Colonic mucosa (tissue), 4 donors: ENCODE measurements around the gene BMAL1. TPM values are rescaled to one million over a fixed set of nuclear protein-coding genes. Genes with fewer than 3 reads are reported as not detected.

Source experiments
- DNase-seq: peaks from one replicate; pipeline ENCODE4 v3.0.0-alpha.2; 2020
- H3K27ac ChIP-seq: fragments of 200-600 bp; one replicate; pipeline ENCODE4 v1.8.0; 2021
- H3K27me3 ChIP-seq: fragments of 200-600 bp; one replicate; pipeline ENCODE4 v1.8.0; 2021
- H3K36me3 ChIP-seq: fragments of 200-600 bp; one replicate; pipeline ENCODE4 v1.8.0; 2021
- H3K4me1 ChIP-seq: fragments of 200-600 bp; one replicate; pipeline ENCODE4 v1.8.0; 2021; ENCODE audit warnings: mild to moderate bottlenecking
- H3K4me3 ChIP-seq: fragments of 200-600 bp; one replicate; pipeline ENCODE4 v1.8.0; 2021
- H3K9ac ChIP-seq, 2 donors: one replicate each; pipeline ENCODE4 v1.7.0; 2013; ENCODE audit warnings: control low read depth in 2 of 2, low read depth in 2 of 2, low read length in 2 of 2
- H3K9me3 ChIP-seq: fragments of 200-600 bp; one replicate; pipeline ENCODE4 v1.8.0; 2021
- CTCF ChIP-seq: fragments of 200-600 bp; IDR thresholded peaks from one replicate; pipeline ENCODE4 v1.8.0; 2022; ENCODE audit warnings: antibody characterized with exemption, mild to moderate bottlenecking
- intact Hi-C: fragments of 100-400 bp; cut with DNase I; formaldehyde crosslinking; loops from one replicate; pipeline ENCODE4 v1.14.1; 2022
- total RNA-seq, 2 donors: library from RNA; stranded (reverse); fragmentation: NEBNext Ultra II Directional in 1 of 2; extraction: Animal tissue kit (Norgen Biotek cat#: 25700) in 1 of 2; gene quantifications; one replicate each; pipeline ENCODE4 v1.2.1, GENCODE V29; 2021
- donor health status: healthy.
- donor health status: DM: no; HTN: no; CAD: no.
- donor health status: DM: no; HTN: no; CAD: no.

BMAL1 gene
- total RNA-seq, 2 donors from 2014 or later: 10.0 to 14.6 TPM

GRCh38 chr11:13304655-13305335, 27.2 kb downstream of the BMAL1 start:
- H3K9ac ChIP-seq: no peak overlapping the region
- intact Hi-C loops: no loop called here
- TF ChIP-seq CTCF: no peak
- H3K4me3 ChIP-seq: no peak overlapping the region
- H3K27ac ChIP-seq: no peak overlapping the region
- DNase-seq: no peak
- H3K4me1 ChIP-seq: no peaks in the 10 kb centered on the region
- H3K36me3 ChIP-seq: no peaks in the 10 kb centered on the region
- no peaks in the 10 kb centered on the region for H3K27me3 ChIP-seq
- no peaks in the 10 kb centered on the region for H3K9me3 ChIP-seq

DNA sequence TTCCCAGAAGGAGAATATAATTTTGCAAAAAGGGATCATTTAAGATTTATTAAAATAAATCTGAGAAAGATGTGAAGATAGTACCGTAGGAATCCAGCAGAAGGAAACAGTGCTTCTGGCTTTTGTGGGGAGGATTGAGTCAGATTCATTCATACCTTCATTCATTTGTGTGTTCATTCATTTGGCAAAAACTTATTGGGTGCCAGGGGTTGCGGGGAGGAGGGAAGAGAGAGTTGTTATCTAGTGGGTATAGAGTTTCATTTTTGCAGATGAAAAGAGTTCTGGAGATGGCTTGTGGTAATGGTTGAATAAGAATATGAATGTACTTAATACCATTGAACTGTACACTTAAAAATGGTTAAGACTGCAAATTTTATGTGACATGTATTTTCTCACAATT, 31.1 kb downstream of the BMAL1 start:
- Histone ChIP-seq H3K27me3 (no peaks in the 10 kb centered on the region), H3K27ac (no peak overlapping the region), H3K4me3 (no peak overlapping the region), H3K36me3 (no peaks in the 10 kb centered on the region), H3K9me3 (no peaks in the 10 kb centered on the region), H3K4me1 (no peaks in the 10 kb centered on the region), H3K9ac (no peak overlapping the region)
- DNase-seq: no peak
- TF ChIP-seq CTCF: no peak
- intact Hi-C loops: no loop called here

- no peaks in the 10 kb centered on the region for H3K36me3 ChIP-seq
- H3K9me3 ChIP-seq: no peaks in the 10 kb centered on the region
- intact Hi-C loops: no loop called here
- no peak for DNase-seq
- H3K4me3 ChIP-seq: no peak overlapping the region
- no peak for TF ChIP-seq CTCF
- no peaks in the 10 kb centered on the region for H3K27me3 ChIP-seq
- H3K27ac ChIP-seq: no peak overlapping the region
- H3K4me1 ChIP-seq: no peaks in the 10 kb centered on the region
- H3K9ac ChIP-seq: no peak overlapping the region
These were observed 31.6 kb downstream of the BMAL1 start for GRCh38 chr11:13309156-13309555.

DNA sequence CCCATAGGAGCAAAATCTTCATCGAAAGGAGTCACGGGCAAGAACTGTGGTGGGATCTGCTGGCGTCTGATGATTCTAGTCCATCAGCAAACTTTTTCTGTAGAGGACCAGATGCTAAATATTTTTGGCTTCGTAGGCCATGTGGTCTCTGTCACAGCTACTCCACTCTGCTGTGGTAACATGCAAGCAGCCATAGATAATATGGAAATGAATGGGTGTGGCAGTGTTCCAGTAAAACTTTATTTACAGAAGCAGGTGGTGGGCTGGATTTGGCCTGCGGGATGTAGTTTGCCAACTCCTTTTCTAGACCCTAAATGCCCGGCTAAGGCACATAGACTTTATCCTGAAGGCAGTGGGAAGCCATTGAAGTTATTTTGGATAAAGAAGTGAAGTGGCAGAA, 32.9 kb downstream of the BMAL1 start:
- no peak for DNase-seq
- Histone ChIP-seq H3K4me3 (no peak overlapping the region), H3K9me3 (no peaks in the 10 kb centered on the region), H3K36me3 (no peaks in the 10 kb centered on the region), H3K9ac (no peak overlapping the region), H3K27ac (no peak overlapping the region), H3K4me1 (no peaks in the 10 kb centered on the region), H3K27me3 (no peaks in the 10 kb centered on the region)
- TF ChIP-seq CTCF: no peak
- intact Hi-C loops: no loop called here

DNA sequence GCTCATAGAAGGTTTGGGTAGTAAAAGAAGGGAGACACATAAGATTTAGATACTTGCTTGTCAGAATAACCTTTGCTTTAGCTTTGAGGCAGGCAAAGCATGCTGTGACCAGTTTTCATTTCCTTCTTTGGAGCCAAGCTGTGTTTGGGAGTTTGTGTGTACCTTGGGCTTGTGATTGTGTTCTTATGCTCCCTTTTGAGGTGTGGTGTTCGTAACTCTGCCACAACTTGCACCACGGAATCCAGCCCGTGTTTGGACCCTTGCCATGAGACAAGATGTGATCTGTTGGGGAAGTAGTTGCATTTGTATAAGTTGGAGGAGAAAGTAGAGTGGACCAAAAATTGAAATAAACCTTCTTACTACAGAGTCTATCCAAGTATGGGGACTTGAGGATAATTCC, 34.0 kb downstream of the BMAL1 start:
- no peak for DNase-seq
- Histone ChIP-seq H3K9me3 (no peaks in the 10 kb centered on the region), H3K9ac (no peak overlapping the region), H3K4me1 (no peaks in the 10 kb centered on the region), H3K36me3 (no peaks in the 10 kb centered on the region), H3K4me3 (no peak overlapping the region), H3K27ac (no peak overlapping the region), H3K27me3 (no peaks in the 10 kb centered on the region)
- intact Hi-C loops: no loop called here
- no peak for TF ChIP-seq CTCF
